HG03558 (cell line): Measurements from ENCODE around the gene CEBPA.

ENCODE experiments used
- ATAC-seq: cut with Tn5 transposase; IDR thresholded peaks from one replicate; pipeline ENCODE4 v1.9.1; 2021; ENCODE audit warnings: moderate number of reproducible peaks; ENCODE audit not compliant: unreplicated experiment; ENCODE audit errors: extremely low read depth

The CEBPA gene

GRCh38 chr19:33275933-33276619, 26.3 kb downstream of the CEBPA start:
- no peak for ATAC-seq

- no peak for ATAC-seq
Observed at GRCh38 chr19:33275559-33275932, 26.8 kb downstream of the CEBPA start.

GRCh38 chr19:33274663-33275558, 27.4 kb downstream of the CEBPA start:
- ATAC-seq: no peak

- no peak for ATAC-seq
Observed at GRCh38 chr19:33273881-33274662, 28.3 kb downstream of the CEBPA start.

- ATAC-seq: no peak
Observed at GRCh38 chr19:33273065-33273736, 29.1 kb downstream of the CEBPA start.

- no peak for ATAC-seq
Observed at GRCh38 chr19:33271246-33272021, 30.9 kb downstream of the CEBPA start.

- ATAC-seq: no peak
Observed at GRCh38 chr19:33270769-33271168, 31.6 kb downstream of the CEBPA start.

GRCh38 chr19:33269016-33269415, 33.3 kb downstream of the CEBPA start:
- no peak for ATAC-seq

GRCh38 chr19:33268162-33268991, 34.0 kb downstream of the CEBPA start:
- ATAC-seq: no peak

- ATAC-seq: no peak
Observed at GRCh38 chr19:33267706-33268105, 34.6 kb downstream of the CEBPA start.

- no peak for ATAC-seq
Observed at GRCh38 chr19:33266974-33267484, 35.3 kb downstream of the CEBPA start.

- no peak for ATAC-seq
Observed at GRCh38 chr19:33264881-33265445, 37.4 kb downstream of the CEBPA start.

GRCh38 chr19:33263325-33264023, 38.9 kb downstream of the CEBPA start:
- no peak for ATAC-seq

- ATAC-seq: no peak
Observed at GRCh38 chr19:33261511-33262189, 40.7 kb downstream of the CEBPA start.

- no peak for ATAC-seq
Observed at GRCh38 chr19:33260628-33261418, 41.5 kb downstream of the CEBPA start.

GRCh38 chr19:33259539-33259938, 42.8 kb downstream of the CEBPA start:
- no peak for ATAC-seq
